ENCODE measurements around the gene CXorf58.

- TF ChIP-seq ZFP3 (CRISPR knock-in tag; IDR thresholded peaks at IDR 0.05) = no peak
- no peak for TF ChIP-seq ESRRG (CRISPR knock-in tag; IDR thresholded peaks at IDR 0.05)
- no peak for TF ChIP-seq TOX (CRISPR knock-in tag; IDR thresholded peaks at IDR 0.05; ENCODE audit: borderline replicate concordance)
- no peak for TF ChIP-seq PATZ1 (CRISPR knock-in tag; IDR thresholded peaks at IDR 0.05; ENCODE audit: borderline replicate concordance)
- TF ChIP-seq TSHZ2 (CRISPR knock-in tag; IDR thresholded peaks at IDR 0.05) = no peak
- no peak for TF ChIP-seq SNAI2 (CRISPR knock-in tag; IDR thresholded peaks at IDR 0.05)
- no peak for TF ChIP-seq GLIS3 (CRISPR knock-in tag; IDR thresholded peaks at IDR 0.05)
- TF ChIP-seq RARB (CRISPR knock-in tag; IDR thresholded peaks at IDR 0.05) = no peak
- no peak for TF ChIP-seq BACH2 (CRISPR knock-in tag; IDR thresholded peaks at IDR 0.05; ENCODE audit: borderline replicate concordance)
Measured at GRCh38 chrX:23907498-23908218, at the start of gene CXorf58, which contains the start of gene APOO.
